Measurements from ENCODE around the gene SYCP2.

The SYCP2 gene

DNA sequence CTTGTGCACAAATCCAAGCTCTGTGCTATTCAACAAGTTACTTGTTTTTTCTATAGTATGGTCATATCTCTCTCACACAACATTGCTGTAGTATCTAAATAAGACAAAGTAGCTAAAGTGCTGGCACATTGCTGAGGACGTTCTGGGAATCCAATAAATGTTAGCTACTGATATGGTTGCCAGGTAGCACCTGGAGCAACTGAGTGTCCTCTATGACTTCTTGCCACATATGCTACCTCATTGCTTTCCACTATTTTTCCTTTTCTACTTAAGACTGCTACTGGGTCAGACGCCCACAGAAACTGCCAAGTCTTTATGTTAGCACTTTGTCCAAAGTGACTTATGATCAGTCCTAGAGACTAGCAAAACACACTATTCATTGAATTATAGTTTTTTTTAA, 85.3 kb downstream of the SYCP2 start:
- TF ChIP-seq GATA2 (IDR thresholded peaks at IDR 0.05; ENCODE audit: low read depth, low read length) = no peak

- no peak for TF ChIP-seq GATA3 (IDR thresholded peaks at IDR 0.05; ENCODE audit: low read depth, low read length)
- no peak for TF ChIP-seq GATA2 (IDR thresholded peaks at IDR 0.05; ENCODE audit: low read depth, low read length)
Observed at GRCh38 chr20:59845472-59845871, 88.0 kb downstream of the SYCP2 start.

GRCh38 chr20:59839400-59839799, 94.0 kb downstream of the SYCP2 start:
- no peak for TF ChIP-seq GATA3 (IDR thresholded peaks at IDR 0.05; ENCODE audit: low read depth, low read length)
- TF ChIP-seq GATA2 (IDR thresholded peaks at IDR 0.05; ENCODE audit: low read depth, low read length) = no peak

GRCh38 chr20:59837623-59838394, 95.6 kb downstream of the SYCP2 start:
- TF ChIP-seq GATA3 (IDR thresholded peaks at IDR 0.05; ENCODE audit: low read depth, low read length) (no peak), GATA2 (IDR thresholded peaks at IDR 0.05; ENCODE audit: low read depth, low read length) (no peak)

DNA sequence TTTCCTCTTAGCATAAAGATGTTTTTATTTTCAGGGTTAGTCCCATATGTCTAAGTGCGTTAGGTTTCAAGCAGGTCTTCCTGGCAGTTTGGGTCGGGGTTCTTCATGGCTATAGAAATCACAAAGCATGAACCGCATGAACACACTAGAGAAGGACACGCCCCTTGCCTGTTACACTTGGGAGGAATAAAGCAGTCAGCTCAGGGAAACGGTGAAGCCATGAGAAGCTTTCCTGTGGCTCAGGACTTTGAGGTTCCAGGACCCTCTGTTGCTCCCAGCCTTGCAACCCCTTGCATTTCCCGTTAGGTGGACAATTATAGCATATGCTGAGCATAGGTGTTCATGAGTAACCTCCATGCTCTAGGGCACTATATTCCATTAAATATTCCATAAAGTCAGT, 96.7 kb downstream of the SYCP2 start:
- TF ChIP-seq GATA2 (IDR thresholded peaks at IDR 0.05; ENCODE audit: low read depth, low read length) = no peak
- no peak for TF ChIP-seq GATA3 (IDR thresholded peaks at IDR 0.05; ENCODE audit: low read depth, low read length)

DNA sequence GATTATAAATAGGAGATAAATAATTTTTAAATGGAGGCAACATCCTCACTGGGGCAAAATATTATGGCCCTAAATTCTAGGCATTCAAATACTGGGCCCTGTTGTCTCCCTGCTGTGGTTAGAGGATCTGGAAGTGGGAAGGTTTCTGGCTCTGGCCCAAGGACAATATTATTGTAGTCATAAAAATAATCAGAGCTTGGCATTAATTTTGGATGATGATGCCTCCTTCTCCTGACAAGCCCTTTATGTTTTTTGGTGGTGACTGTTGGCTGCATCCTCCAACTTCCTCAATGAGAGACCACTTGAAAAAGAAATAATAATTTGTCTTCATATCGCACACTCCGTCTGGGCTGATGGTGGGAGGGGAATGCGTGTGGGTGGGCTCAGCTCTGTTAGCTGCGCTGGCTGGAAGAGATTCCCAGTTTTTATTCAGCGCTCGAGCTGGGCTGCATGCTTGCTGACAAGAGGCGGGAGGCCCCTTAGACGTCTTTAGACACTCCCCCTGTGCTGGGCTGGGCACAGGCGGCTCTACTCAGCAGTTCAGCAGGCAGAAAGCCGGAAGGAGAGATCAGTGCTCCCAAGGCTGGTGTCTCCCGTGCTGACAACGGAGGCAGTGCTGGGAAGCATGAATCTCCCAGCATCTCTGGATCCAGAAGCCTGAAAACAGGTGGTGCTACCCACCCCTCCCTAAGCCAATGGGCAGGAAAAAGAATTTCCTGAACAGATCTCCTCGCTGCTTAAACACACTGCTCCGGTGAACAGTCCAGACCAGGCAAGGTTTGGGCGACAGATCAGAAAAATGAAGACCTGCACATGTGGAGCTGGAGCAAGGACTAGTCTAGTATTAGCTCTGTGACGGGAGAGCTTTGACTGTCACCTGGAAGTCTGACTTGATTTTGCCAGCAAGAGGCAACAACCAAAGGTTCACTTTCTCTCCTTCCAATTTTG, 97.7 kb downstream of the SYCP2 start:
- TF ChIP-seq GATA2 (IDR thresholded peaks at IDR 0.05; ENCODE audit: low read depth, low read length) (no peak), GATA3 (IDR thresholded peaks at IDR 0.05; ENCODE audit: low read depth, low read length) (no peak)

DNA sequence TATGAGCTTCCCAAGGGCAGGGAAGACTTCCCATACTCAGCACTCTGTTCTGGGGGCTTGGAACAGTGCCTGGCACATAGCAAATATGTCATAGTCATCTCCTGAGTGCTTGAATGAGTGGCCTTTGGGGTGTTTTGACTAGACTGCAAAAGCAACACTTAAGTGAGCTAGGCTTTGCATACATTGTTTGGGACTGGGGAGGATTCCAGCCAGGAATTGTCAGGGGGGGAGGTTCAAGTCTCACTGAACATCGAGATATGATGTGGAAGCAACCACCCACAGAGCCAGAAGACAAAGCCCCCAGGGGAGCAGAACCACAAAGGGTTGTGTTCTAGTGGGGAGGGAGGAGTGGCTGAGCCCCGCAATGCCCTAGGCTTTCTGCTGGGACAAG, 98.4 kb downstream of the SYCP2 start:
- TF ChIP-seq GATA2 (IDR thresholded peaks at IDR 0.05; ENCODE audit: low read depth, low read length) = no peak
- no peak for TF ChIP-seq GATA3 (IDR thresholded peaks at IDR 0.05; ENCODE audit: low read depth, low read length)

- no peak for TF ChIP-seq GATA2 (IDR thresholded peaks at IDR 0.05; ENCODE audit: low read depth, low read length)
- TF ChIP-seq GATA3 (IDR thresholded peaks at IDR 0.05; ENCODE audit: low read depth, low read length) = no peak
Observed at GRCh38 chr20:59832406-59833363, 100.8 kb downstream of the SYCP2 start.

- TF ChIP-seq GATA3 (IDR thresholded peaks at IDR 0.05; ENCODE audit: low read depth, low read length) (no peak), GATA2 (IDR thresholded peaks at IDR 0.05; ENCODE audit: low read depth, low read length) (no peak)
Observed at GRCh38 chr20:59831916-59832270, 101.5 kb downstream of the SYCP2 start.

DNA sequence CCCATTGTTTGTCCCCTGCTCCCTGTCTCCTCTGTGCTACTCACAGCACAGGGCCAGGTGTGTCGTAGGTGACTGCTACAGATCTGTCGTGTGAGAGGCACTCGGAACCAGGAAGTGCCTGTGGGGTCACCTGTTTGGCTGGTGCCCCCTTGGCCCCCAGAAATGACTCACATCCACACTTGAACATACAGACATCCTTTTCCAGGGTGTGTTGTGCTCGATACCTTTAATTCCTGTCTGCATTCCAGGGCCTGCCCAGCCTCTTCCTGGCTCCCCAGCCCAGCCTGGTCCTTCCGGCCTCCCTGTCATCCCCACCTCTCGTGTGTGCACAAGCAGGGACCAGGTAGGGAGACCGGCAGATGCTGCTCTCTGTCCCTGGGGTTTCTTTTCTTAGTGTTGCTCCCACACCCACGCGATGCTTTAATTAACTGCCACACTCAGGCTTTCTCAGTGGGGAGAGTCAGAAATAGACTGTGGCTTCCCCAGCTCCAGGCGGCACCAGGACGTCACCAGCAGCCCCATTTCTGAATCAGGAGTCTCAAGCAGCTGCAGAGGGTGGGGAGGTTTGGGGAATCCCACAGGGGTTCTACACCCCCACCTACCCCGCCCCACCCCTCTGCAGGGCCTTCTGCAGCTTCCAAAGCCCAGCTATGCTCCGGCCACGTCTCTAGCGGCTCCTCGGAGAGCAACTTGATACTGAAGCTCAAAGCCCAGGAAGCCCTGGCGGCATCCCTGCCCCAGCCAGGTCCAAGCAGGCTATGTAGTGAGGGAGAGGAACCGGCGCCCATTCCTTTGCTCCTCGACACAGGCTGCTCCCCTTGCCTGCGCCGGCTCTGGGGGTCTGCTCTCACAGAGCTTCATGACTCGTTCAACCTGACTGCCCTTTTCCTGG, 102.2 kb downstream of the SYCP2 start:
- TF ChIP-seq GATA2 (IDR thresholded peaks at IDR 0.05; ENCODE audit: low read depth, low read length) (no peak), GATA3 (IDR thresholded peaks at IDR 0.05; ENCODE audit: low read depth, low read length) (no peak)

- no peak for TF ChIP-seq GATA2 (IDR thresholded peaks at IDR 0.05; ENCODE audit: low read depth, low read length)
- TF ChIP-seq GATA3 (IDR thresholded peaks at IDR 0.05; ENCODE audit: low read depth, low read length) = no peak
Observed at GRCh38 chr20:59830665-59831023, 102.8 kb downstream of the SYCP2 start.

- no peak for TF ChIP-seq GATA3 (IDR thresholded peaks at IDR 0.05; ENCODE audit: low read depth, low read length)
- no peak for TF ChIP-seq GATA2 (IDR thresholded peaks at IDR 0.05; ENCODE audit: low read depth, low read length)
Observed at GRCh38 chr20:59829786-59830664, 103.4 kb downstream of the SYCP2 start.
